Endothelial cell of umbilical vein (primary cell): Measurements from ENCODE around the gene ADI1. TPM values are rescaled to one million over a fixed set of nuclear protein-coding genes. Genes with fewer than 3 reads are reported as not detected.

Source experiments
- BruUV-seq: library from RNA; stranded (reverse); fragments of 400-500 nt; replicated peaks from 2 replicates; lab custom pipeline; 2021; lab: Mats Ljungman, UMichigan
- CTCF ChIA-PET: fragments of 300-600, 350-600 bp; sonication (Branson Sonifier 250); formaldehyde crosslinking; loops from one replicate; lab custom pipeline; 2021; ENCODE audit warnings: antibody characterized with exemption, inconsistent platforms; lab: Charles Lee
- POLR2A ChIA-PET: fragments of 300-600, 350-600 bp; sonication (Branson Sonifier 250); formaldehyde crosslinking; loops from one replicate; lab custom pipeline; 2021; ENCODE audit warnings: antibody characterized with exemption, inconsistent platforms; lab: Charles Lee
- DNase-seq: peaks from one replicate; pipeline ENCODE4 v3.0.0-alpha.2; 2011; ENCODE audit warnings: low read depth, low spot score
- FAIRE-seq: peaks from 2 replicates; lab custom pipeline; 2011; peaks lifted over from hg19 to GRCh38; lab: Jason Lieb, UNC
- H2AFZ ChIP-seq: 2 replicates; pipeline ENCODE4 v1.6.0; 2012; ENCODE audit warnings: low read depth, low read length, control low read depth, inconsistent platforms
- H3K27ac ChIP-seq: 2 replicates; pipeline ENCODE4 v1.5.1; 2011; ENCODE audit warnings: low read depth, mild to moderate bottlenecking, control low read depth, low read length, moderate library complexity; ENCODE audit not compliant: insufficient read depth
- H3K27me3 ChIP-seq, 2 experiments: 2 replicates each; pipeline versions ENCODE4 v1.6.0 to v1.6.1; 2011; ENCODE audit warnings: low read length in 2 of 2, mixed read lengths in 1 of 2; ENCODE audit not compliant: control insufficient read depth in 2 of 2, insufficient read depth in 2 of 2
- H3K36me3 ChIP-seq, 2 experiments: 2 replicates in 1 of 2; 3 replicates in 1 of 2; pipeline ENCODE4 v1.5.1; 2011; ENCODE audit warnings: low read length in 2 of 2, mild to moderate bottlenecking in 1 of 2, moderate library complexity in 1 of 2; ENCODE audit not compliant: control insufficient read depth in 2 of 2, insufficient read depth in 2 of 2; ENCODE audit errors: extremely low read depth in 1 of 2
- H3K4me1 ChIP-seq: 3 replicates; pipeline ENCODE4 v1.5.1; 2011; ENCODE audit warnings: mild to moderate bottlenecking, low read length; ENCODE audit not compliant: control insufficient read depth, insufficient read depth; ENCODE audit errors: extremely low read depth
- H3K4me2 ChIP-seq: 2 replicates; pipeline ENCODE4 v1.6.1; 2011; ENCODE audit warnings: low read length, control low read depth, mixed read lengths; ENCODE audit not compliant: insufficient read depth
- H3K4me3 ChIP-seq, 3 experiments: fragments of 200-600 bp in 1 of 3; sonication (generic), shearing (Covaris generic) in 1 of 3; replicated peaks in 1 of 3; 2 replicates each; pipeline ENCODE4 v1.5.1; 2011 to 2016; ENCODE audit warnings: control low read depth in 3 of 3, low read length in 3 of 3, mild to moderate bottlenecking in 2 of 3, inconsistent platforms in 1 of 3, low read depth in 1 of 3, moderate library complexity in 1 of 3; ENCODE audit not compliant: insufficient read depth in 1 of 3
- H3K79me2 ChIP-seq: 2 replicates; pipeline ENCODE4 v1.6.0; 2012; ENCODE audit warnings: low read length, inconsistent platforms; ENCODE audit not compliant: control insufficient read depth, insufficient read depth
- H3K9ac ChIP-seq: replicated peaks from 2 replicates; pipeline ENCODE3; 2011; ENCODE audit warnings: low read length, control low read depth; ENCODE audit not compliant: insufficient read depth; ENCODE audit errors: extremely low read depth
- H3K9me1 ChIP-seq: replicated peaks from 3 replicates; pipeline ENCODE4 v1.6.0; 2011; ENCODE audit warnings: mild to moderate bottlenecking, low read length; ENCODE audit not compliant: control insufficient read depth, insufficient read depth; ENCODE audit errors: extremely low read depth
- H3K9me3 ChIP-seq: replicated peaks from 2 replicates; pipeline ENCODE4 v1.5.1; 2012; ENCODE audit warnings: low read length, inconsistent platforms; ENCODE audit not compliant: control insufficient read depth, insufficient read depth
- H4K20me1 ChIP-seq: replicated peaks from 2 replicates; pipeline ENCODE3; 2011; ENCODE audit warnings: mild to moderate bottlenecking, low read length; ENCODE audit not compliant: control insufficient read depth, insufficient read depth; ENCODE audit errors: extremely low read depth
- JUN ChIP-seq: IDR thresholded peaks from 2 replicates; pipeline ENCODE4 v1.6.1; 2011; ENCODE audit warnings: borderline replicate concordance, low read depth; ENCODE audit not compliant: insufficient read length, insufficient read depth
- MYC ChIP-seq: IDR thresholded peaks from one replicate; pipeline ENCODE4 v1.6.1; 2011; ENCODE audit warnings: mild to moderate bottlenecking, low read depth, low read length
- POLR2AphosphoS5 ChIP-seq: IDR thresholded peaks from 2 replicates; pipeline ENCODE4 v1.6.1; 2012; ENCODE audit warnings: low read depth, mild to moderate bottlenecking, control low read depth, low read length, moderate library complexity; ENCODE audit not compliant: insufficient read depth
- dilution Hi-C: fragments of 300-500 bp; cut with MboI; formaldehyde crosslinking; loops from one replicate; pipeline ENCODE4 v1.15.0; 2019; ENCODE audit warnings: low sequenced_read_pairs; ENCODE audit not compliant: extremely low pct_ligation_motif_present
- intact Hi-C: fragments of 100-400 bp; cut with micrococcal nuclease; formaldehyde crosslinking; loops from one replicate; pipeline ENCODE4 v1.10.0; 2022
- polyA plus RNA-seq, 4 experiments: library from polyadenylated mRNA; depleted of rRNA in 3 of 4; stranded (reverse) in 3 of 4; unstranded in 1 of 4; fragments of >200 nt; gene quantifications; 2 replicates each; pipeline versions ENCODE4 v1.2.1 to v1.2.3, GENCODE V29; 2011 to 2012; ENCODE audit warnings: missing spikeins in 1 of 4
- total RNA-seq: library from RNA; stranded (reverse); gene quantifications from 2 replicates; pipeline ENCODE4 v1.2.3, GENCODE V29; 2021
- TF ChIP-seq, protein P1 (sequence below), 2 donors: IDR thresholded peaks; 1 replicate in 1 of 2; 2 replicates in 1 of 2; pipeline ENCODE4 v1.5.1; 2011; ENCODE audit warnings: low read length in 2 of 2, mild to moderate bottlenecking in 2 of 2, moderate library complexity in 2 of 2, control low read depth in 1 of 2, inconsistent platforms in 1 of 2, low read depth in 1 of 2; ENCODE audit not compliant: insufficient read depth in 1 of 2; ENCODE audit errors: extremely low read depth in 1 of 2
- TF ChIP-seq, protein P2 (sequence below): IDR thresholded peaks from 2 replicates; pipeline ENCODE4 v1.6.1; 2011; ENCODE audit not compliant: insufficient read depth, insufficient read length

Gene ADI1
- total and polyA plus RNA-seq, 2 donors (not counting 3 experiments of a cell fraction or from before 2014, with no cell fraction given), result 38.6 to 49.7 TPM

- no peak for TF ChIP-seq MYC
- TF ChIP-seq, protein P1, sequence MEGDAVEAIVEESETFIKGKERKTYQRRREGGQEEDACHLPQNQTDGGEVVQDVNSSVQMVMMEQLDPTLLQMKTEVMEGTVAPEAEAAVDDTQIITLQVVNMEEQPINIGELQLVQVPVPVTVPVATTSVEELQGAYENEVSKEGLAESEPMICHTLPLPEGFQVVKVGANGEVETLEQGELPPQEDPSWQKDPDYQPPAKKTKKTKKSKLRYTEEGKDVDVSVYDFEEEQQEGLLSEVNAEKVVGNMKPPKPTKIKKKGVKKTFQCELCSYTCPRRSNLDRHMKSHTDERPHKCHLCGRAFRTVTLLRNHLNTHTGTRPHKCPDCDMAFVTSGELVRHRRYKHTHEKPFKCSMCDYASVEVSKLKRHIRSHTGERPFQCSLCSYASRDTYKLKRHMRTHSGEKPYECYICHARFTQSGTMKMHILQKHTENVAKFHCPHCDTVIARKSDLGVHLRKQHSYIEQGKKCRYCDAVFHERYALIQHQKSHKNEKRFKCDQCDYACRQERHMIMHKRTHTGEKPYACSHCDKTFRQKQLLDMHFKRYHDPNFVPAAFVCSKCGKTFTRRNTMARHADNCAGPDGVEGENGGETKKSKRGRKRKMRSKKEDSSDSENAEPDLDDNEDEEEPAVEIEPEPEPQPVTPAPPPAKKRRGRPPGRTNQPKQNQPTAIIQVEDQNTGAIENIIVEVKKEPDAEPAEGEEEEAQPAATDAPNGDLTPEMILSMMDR (IDR thresholded peaks at IDR 0.05; ENCODE audit: extremely low read depth in 1 of 2, insufficient read depth in 1 of 2, low read depth in 1 of 2, low read length in 2 of 2), result no peak
- TF ChIP-seq, protein P2, sequence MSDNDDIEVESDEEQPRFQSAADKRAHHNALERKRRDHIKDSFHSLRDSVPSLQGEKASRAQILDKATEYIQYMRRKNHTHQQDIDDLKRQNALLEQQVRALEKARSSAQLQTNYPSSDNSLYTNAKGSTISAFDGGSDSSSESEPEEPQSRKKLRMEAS, result no peak
- TF ChIP-seq JUN, result no peak
- no peak for TF ChIP-seq POLR2AphosphoS5
- DNase-seq (peak; percentile 16), FAIRE-seq (no peak)
- Histone ChIP-seq H3K4me2 (no peak overlapping the region), H3K4me1 (peaks cover 5% of the 10 kb centered on the region), H3K4me3 (no peak overlapping the region), H4K20me1 (no peaks in the 10 kb centered on the region), H3K9me3 (no peaks in the 10 kb centered on the region), H3K9ac (no peak overlapping the region), H3K79me2 (peaks cover 5% of the 10 kb centered on the region), H2AFZ (no peak overlapping the region), H3K27ac (no peak overlapping the region), H3K27me3 (no peaks in the 10 kb centered on the region), H3K9me1 (no peaks in the 10 kb centered on the region), H3K36me3 (peaks cover 13 to 14% of the 10 kb centered on the region in 2 experiments)
- intact Hi-C loops, result no loop called here
- ChIA-PET CTCF (interaction anchor here (0.9 to 1.7 kb wide), 4 partner anchors 8 to 43 kb away, joined by 3 to 7 read pairs (median 3); no protein-coding TSS in a partner anchor), POLR2A (no interaction called here)
- BruUV-seq, result no TSS peak
- dilution Hi-C loops, result no loop called here
Measured at GRCh38 chr2:3513026-3513810, 6.1 kb downstream of the ADI1 start.
